GM12801 (cell line): ENCODE results near the gene S100A3.

Source experiments
- CTCF ChIP-seq: IDR thresholded peaks from one replicate; pipeline ENCODE4 v1.5.1; 2011; ENCODE audit warnings: control low read depth; ENCODE audit not compliant: insufficient read length; ENCODE audit errors: extremely low read depth

The S100A3 gene

DNA sequence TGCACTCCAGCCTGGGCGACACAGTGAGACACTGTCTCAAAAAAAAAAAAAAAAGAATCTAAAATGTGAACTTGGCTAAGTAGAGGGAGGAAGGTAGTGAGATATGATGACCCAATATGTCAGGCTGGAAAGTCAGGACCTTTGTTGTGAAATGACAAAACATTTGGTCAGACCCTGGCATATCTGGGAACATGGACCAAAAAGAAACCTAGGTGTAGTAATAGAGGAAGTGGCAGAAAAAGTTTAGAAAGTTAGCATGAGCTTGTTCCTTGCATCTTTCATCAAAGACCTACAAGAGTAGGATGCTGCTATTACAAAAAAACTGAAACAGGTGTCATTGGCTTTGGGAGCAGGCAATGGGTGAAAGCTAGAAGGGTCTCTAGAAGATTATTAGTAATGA is 7.3 kb upstream of the S100A3 start:
- TF ChIP-seq CTCF, result no peak

DNA sequence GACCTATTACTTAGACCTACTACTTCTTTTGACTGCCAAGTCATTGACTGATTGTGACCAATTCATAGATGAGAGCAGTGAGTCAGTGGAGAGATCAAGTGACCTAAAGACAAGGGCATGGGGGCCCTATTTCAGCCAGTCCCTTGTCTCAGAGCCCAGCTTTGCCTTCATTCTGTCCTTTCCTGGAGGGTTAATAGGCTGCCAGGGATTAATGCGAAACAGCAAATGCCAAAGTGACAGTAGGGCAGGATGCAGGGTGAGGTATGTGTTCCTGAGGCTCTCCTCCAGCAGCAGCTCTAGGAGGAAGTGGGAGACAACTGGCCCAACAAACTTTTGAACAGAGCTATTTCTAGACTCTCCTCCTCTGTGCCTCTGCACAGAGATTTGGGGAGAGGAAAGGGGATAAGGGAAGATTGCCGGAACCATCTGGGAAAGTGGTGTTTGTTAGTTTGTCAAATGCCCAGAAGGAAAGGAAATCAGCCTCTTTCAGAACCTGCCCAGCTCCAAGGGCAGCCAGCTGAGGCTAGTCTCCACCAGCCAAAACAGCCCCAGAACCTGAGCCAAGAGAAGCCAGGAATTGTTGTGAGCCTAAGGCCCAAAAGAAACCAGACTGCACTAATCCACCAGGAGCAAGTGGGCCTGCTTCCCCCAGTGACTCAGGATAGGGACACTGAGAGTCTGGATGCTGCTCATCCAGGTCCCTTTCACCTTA is 4.9 kb upstream of the S100A3 start:
- no peak for TF ChIP-seq CTCF

DNA sequence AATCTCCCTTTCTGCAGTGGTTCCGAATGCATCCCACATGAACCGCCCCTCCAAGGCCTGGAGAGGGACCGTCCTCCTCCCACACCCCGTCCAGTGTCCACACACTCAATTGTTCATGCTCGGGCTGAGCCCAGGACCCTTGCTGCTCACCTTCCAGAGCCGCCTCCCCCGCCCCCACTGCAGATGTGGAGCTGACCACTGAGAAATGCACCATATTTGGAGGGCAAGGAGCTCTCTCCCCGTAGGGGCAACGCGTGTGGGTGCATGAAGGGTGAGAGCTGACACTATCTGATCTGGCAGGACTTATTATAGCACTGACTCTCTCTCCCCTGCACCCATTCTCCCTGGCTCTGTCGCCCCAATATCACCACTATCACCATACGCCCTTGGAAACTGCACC is 4.0 kb upstream of the S100A3 start:
- no peak for TF ChIP-seq CTCF

DNA sequence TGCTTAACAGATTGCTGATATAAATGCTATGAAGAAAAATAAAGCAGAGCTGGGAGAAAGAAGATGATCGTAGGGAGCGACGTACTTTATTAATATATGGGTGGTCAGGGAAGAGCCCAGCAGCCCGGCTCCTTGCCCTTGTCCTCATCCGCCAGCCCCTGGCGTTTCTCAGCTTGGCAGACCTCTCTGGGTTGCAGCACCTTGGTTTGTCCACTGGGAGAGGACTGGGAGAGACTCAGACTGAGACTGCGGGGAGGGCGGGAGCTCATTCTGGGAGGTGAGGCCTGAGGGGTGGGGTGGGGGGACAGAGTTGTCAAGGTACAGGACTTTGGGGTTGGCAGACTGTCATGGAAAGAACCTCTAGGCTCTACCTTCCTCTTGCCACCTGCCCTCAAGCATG is 3.3 kb upstream of the S100A3 start:
- TF ChIP-seq CTCF, result no peak

DNA sequence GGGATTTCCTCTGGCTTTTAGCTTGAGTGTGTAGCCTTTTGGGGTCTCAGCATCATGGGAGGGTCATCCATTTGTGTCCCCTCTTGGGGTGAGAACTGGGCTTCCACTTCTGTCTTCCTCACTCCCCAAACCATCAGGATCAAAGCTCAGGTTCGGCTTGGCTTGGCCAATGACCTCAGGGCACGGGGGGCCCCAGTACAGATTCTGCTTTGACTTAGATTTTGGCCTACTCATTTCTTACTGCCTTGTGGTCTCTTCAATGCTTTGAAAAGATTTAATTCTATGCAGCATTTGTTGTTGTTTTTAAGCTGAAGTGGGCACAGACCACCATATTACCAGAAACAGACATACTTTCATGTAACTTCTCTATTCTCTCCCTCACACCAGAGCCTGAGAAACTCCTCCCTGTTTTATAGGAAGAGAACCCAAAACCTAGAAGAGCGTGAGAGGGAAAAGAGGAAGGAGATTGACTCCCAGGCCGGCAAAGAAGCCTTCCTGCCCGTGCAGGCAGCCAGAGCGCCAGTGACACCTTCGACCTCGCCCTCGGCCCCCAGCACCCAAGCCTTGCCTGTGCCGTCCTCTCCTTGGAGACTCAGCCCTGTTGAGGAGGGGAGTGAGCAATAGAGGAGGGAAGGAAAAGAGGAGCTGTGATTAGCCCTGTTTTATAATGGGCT is 1.9 kb upstream of the S100A3 start:
- no peak for TF ChIP-seq CTCF

DNA sequence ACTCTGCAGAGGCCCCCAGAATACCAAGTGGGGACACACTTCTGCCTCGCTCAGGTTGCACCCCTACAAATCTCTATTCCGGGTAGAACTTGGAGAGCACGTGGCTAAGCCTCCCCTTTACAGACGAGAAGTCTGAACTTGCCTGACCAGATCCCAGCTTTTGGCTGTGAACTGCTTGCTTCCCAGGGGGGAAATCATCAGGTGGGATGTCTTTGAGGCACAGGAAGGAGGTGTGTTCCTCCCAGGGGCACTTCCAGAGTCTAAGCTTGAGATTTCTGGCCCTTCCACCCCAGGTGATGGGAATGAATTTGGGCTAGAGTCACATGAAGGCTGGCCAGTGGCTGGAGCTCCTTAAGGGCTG is 1.3 kb upstream of the S100A3 start:
- TF ChIP-seq CTCF, result no peak

DNA sequence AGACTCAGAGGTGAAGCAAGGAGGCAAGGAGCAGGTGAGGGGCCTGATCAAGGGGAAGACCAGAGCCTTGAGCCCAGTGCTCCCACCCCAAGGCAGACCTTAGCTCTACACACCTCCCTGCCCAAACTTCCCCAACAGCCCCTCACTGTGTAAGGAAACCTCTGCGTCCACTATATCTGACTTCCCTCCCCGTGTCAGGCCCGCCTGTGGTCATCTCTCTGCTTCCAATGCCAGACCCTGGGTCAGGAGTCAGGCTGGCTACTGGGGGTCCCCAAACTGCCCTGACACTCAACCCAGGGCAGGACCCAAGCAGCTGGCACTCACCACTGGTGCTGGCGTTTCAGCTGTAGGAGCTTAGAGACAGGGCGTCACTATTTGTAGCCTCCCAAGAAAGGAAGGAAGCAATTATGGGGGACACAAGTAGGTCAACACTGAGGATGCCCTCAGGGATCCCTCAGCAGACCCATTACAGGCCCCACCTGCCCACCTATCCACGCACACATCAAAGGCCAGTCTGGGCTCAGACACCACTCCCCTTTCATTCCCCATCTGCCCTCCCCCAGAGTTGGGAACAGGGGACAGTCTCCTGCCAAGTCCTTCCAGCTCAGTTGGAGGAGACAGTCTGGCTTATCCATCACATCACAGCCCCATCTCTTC is 811 bp upstream of the S100A3 start:
- no peak for TF ChIP-seq CTCF
